ENCODE results near the gene CCDC197.

GRCh38 chr14:94038921-94039629 lies 42.0 kb downstream of the CCDC197 start:
- TF ChIP-seq CTCF (IDR thresholded peaks at IDR 0.05) (no peak), POLR2AphosphoS5 (IDR thresholded peaks at IDR 0.05) (no peak)

Measured in esophagus muscularis mucosa (tissue), 3 donors.